Measurements from ENCODE around the gene JPH4. TPM values are rescaled to one million over a fixed set of nuclear protein-coding genes. Genes with fewer than 3 reads are reported as not detected.

The JPH4 gene
- total RNA-seq, 4 donors from 2014 or later: 0.09 TPM; not detected in 3

DNA sequence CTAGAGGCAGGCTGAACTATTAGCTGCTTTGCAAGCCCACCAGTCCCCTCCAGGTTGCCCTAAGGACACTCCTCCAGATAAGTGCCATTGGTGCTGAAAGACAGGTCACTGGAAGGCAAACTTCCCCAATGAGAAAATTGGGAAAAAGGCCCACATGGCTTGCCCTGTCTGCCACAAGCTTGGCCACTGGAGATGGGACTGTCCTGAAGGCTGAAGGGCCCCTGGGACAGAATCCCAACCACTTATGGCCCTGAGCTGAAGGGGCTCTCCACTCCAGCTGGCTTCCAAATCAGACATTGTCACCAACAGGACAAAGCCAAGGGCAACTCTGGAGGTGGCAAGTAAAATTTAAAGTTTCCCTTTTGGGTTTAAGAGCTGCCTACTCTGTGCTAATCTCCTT lies 45.4 kb upstream of the JPH4 start:
- H3K4me1 ChIP-seq: no peaks in the 10 kb centered on the region
- in situ Hi-C loops (cut with MboI; ENCODE audit: low sequenced_read_pairs in 4 of 4): no loop called here
- H3K4me3 ChIP-seq: no peak overlapping the region
- no peak overlapping the region for H3K27ac ChIP-seq
- intact Hi-C loops (cut with DNase I; ENCODE audit: low total_unique reads): no loop called here
- no peaks in the 10 kb centered on the region for H3K27me3 ChIP-seq
- ATAC-seq: no peak
- no peak for DNase-seq
- H3K9me3 ChIP-seq: no peaks in the 10 kb centered on the region
- H3K36me3 ChIP-seq: no peaks in the 10 kb centered on the region
- TF ChIP-seq, protein P1, sequence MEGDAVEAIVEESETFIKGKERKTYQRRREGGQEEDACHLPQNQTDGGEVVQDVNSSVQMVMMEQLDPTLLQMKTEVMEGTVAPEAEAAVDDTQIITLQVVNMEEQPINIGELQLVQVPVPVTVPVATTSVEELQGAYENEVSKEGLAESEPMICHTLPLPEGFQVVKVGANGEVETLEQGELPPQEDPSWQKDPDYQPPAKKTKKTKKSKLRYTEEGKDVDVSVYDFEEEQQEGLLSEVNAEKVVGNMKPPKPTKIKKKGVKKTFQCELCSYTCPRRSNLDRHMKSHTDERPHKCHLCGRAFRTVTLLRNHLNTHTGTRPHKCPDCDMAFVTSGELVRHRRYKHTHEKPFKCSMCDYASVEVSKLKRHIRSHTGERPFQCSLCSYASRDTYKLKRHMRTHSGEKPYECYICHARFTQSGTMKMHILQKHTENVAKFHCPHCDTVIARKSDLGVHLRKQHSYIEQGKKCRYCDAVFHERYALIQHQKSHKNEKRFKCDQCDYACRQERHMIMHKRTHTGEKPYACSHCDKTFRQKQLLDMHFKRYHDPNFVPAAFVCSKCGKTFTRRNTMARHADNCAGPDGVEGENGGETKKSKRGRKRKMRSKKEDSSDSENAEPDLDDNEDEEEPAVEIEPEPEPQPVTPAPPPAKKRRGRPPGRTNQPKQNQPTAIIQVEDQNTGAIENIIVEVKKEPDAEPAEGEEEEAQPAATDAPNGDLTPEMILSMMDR (IDR thresholded peaks at IDR 0.05 in 4 of 5, conservative IDR thresholded peaks at IDR 0.05 in 1 of 5): no peak
- TF ChIP-seq POLR2A (IDR thresholded peaks at IDR 0.05): no peak

DNA sequence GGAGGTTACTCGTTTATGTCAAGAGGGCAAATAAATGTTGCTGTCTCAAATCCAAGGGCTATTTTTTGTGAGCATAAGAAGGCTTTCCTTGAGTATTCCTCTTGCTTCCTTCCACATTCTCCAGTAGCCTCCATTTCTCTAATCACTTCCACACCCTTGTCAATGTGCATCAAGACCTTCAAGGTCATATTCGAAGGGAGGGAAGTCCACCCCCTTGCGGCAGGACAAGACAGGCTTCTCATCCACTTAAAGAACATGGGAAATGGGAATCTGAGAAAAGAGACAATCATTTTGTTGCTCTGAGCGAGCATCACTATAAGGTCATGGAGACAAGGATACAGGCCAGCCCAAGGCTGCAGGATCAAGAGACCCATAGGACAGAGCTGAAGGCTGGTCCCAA lies 44.4 kb upstream of the JPH4 start:
- Histone ChIP-seq H3K4me3 (no peak overlapping the region), H3K9me3 (no peaks in the 10 kb centered on the region), H3K4me1 (no peaks in the 10 kb centered on the region), H3K27ac (no peak overlapping the region), H3K27me3 (no peaks in the 10 kb centered on the region), H3K36me3 (no peaks in the 10 kb centered on the region)
- no peak for TF ChIP-seq POLR2A (IDR thresholded peaks at IDR 0.05)
- TF ChIP-seq, protein P1 (IDR thresholded peaks at IDR 0.05 in 4 of 5, conservative IDR thresholded peaks at IDR 0.05 in 1 of 5): no peak
- no peak for ATAC-seq
- in situ Hi-C loops (cut with MboI; ENCODE audit: low sequenced_read_pairs in 4 of 4): no loop called here
- intact Hi-C loops (cut with DNase I; ENCODE audit: low total_unique reads): no loop called here
- no peak for DNase-seq

DNA sequence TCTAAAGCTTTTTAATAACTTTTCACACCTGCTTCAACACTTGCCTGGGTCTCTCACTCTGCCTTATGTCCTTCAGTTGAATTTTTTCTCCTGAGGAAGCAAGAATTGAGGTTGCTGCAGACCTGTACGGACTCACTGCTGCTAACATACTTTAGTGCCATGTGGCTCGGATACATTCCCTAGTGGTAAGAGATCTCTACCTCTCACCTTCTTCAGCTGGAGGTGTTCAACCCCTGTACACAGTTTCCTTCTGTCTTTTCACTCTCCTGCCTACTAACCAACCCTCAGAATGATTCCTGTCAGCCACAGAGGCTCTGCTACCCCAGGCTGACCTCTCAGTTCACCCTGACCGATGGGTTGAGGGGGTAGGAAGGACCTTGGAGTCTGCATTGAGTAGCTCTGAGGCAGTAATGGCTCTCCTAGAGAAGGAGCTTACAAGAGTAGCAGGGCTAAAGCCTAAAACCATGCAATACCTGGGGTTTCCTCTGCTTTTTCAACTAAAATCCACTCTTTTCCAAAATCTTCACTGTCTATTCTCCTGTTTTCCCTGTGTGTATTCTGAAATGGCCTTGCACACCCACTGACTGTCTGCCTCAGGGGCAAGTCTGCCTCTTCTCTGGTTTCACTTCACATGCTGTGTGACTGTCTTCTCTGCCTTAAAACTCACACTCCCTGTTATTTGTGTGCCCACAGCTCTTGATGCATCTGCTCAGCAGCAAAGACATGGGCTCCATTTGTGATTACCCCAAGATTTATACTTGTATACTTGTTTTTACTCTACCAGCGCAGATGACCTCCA lies 43.5 kb upstream of the JPH4 start:
- ATAC-seq (no peak), DNase-seq (no peak)
- intact Hi-C loops (cut with DNase I; ENCODE audit: low total_unique reads): no loop called here
- H3K36me3 ChIP-seq: no peaks in the 10 kb centered on the region
- no peaks in the 10 kb centered on the region for H3K27me3 ChIP-seq
- no peak overlapping the region for H3K27ac ChIP-seq
- H3K4me3 ChIP-seq: no peak overlapping the region
- no peaks in the 10 kb centered on the region for H3K9me3 ChIP-seq
- no peaks in the 10 kb centered on the region for H3K4me1 ChIP-seq
- TF ChIP-seq POLR2A (IDR thresholded peaks at IDR 0.05): no peak
- TF ChIP-seq, protein P1 (IDR thresholded peaks at IDR 0.05 in 4 of 5, conservative IDR thresholded peaks at IDR 0.05 in 1 of 5): no peak
- in situ Hi-C loops (cut with MboI; ENCODE audit: low sequenced_read_pairs in 4 of 4): no loop called here

DNA sequence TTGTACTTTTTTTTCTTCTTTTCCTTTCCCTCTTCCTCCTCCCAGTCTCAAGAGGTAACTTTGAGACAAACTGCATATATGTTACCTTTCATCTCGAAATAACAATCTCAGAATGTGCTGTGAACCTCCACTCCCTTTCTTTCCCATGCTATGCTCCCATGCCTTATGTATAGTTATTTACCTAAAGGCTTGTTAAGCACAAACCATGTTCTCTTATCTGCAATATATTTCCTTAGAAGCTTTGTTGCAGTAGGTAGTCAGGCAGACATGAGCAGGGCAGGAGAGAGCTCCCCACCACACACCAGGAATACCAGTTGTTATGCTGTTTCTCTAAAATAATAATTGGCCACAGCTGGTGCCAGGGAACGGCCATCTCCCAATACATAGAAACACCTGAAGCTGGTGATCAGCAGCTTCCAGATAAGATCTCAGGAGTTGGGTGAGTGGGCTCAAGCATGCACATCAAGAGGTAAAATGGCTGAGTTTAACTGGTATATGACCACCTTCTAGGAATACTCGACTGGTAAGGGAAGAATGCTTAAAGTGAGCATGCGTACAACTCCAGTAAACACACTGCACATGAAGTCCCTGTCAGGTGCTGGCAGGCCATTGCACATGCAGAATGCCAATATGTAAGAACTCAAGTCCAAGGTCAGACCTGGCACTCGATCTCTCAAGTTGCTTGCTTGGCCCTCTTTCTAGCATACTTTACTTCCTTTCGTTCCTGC lies 42.8 kb upstream of the JPH4 start:
- in situ Hi-C loops (cut with MboI; ENCODE audit: low sequenced_read_pairs in 4 of 4): no loop called here
- no peak for DNase-seq

More for the DNA sequence above, 42.8 kb upstream of the JPH4 start:
- H3K4me1 ChIP-seq: no peaks in the 10 kb centered on the region
- no peak for ATAC-seq
- intact Hi-C loops (cut with DNase I; ENCODE audit: low total_unique reads): no loop called here
- no peaks in the 10 kb centered on the region for H3K36me3 ChIP-seq
- no peaks in the 10 kb centered on the region for H3K27me3 ChIP-seq
- H3K27ac ChIP-seq: no peak overlapping the region
- H3K9me3 ChIP-seq: no peaks in the 10 kb centered on the region
- TF ChIP-seq, protein P1 (IDR thresholded peaks at IDR 0.05 in 4 of 5, conservative IDR thresholded peaks at IDR 0.05 in 1 of 5): no peak
- TF ChIP-seq POLR2A (IDR thresholded peaks at IDR 0.05): no peak
- H3K4me3 ChIP-seq: no peak overlapping the region

Data from gastrocnemius medialis (tissue), 4 donors.